Colonic mucosa (tissue), 4 donors: Measurements from ENCODE around the gene ROR2. TPM values are rescaled to one million over a fixed set of nuclear protein-coding genes. Genes with fewer than 3 reads are reported as not detected.

Experiments used
- DNase-seq: peaks from one replicate; pipeline ENCODE4 v3.0.0-alpha.2; 2020
- H3K27ac ChIP-seq: fragments of 200-600 bp; one replicate; pipeline ENCODE4 v1.8.0; 2021
- H3K27me3 ChIP-seq: fragments of 200-600 bp; one replicate; pipeline ENCODE4 v1.8.0; 2021
- H3K36me3 ChIP-seq: fragments of 200-600 bp; one replicate; pipeline ENCODE4 v1.8.0; 2021
- H3K4me1 ChIP-seq: fragments of 200-600 bp; one replicate; pipeline ENCODE4 v1.8.0; 2021; ENCODE audit warnings: mild to moderate bottlenecking
- H3K4me3 ChIP-seq: fragments of 200-600 bp; one replicate; pipeline ENCODE4 v1.8.0; 2021
- H3K9ac ChIP-seq, 2 donors: one replicate each; pipeline ENCODE4 v1.7.0; 2013; ENCODE audit warnings: control low read depth in 2 of 2, low read depth in 2 of 2, low read length in 2 of 2
- H3K9me3 ChIP-seq: fragments of 200-600 bp; one replicate; pipeline ENCODE4 v1.8.0; 2021
- CTCF ChIP-seq: fragments of 200-600 bp; IDR thresholded peaks from one replicate; pipeline ENCODE4 v1.8.0; 2022; ENCODE audit warnings: antibody characterized with exemption, mild to moderate bottlenecking
- intact Hi-C: fragments of 100-400 bp; cut with DNase I; formaldehyde crosslinking; loops from one replicate; pipeline ENCODE4 v1.14.1; 2022
- total RNA-seq, 2 donors: library from RNA; stranded (reverse); fragmentation: NEBNext Ultra II Directional in 1 of 2; extraction: Animal tissue kit (Norgen Biotek cat#: 25700) in 1 of 2; gene quantifications; one replicate each; pipeline ENCODE4 v1.2.1, GENCODE V29; 2021
- donor health status: healthy.
- donor health status: DM: no; HTN: no; CAD: no.
- donor health status: DM: no; HTN: no; CAD: no.

The ROR2 gene
- total RNA-seq, 2 donors from 2014 or later: 1.7 to 9.1 TPM

- intact Hi-C loops: no loop called here
- no peak for TF ChIP-seq CTCF
- Histone ChIP-seq H3K9me3 (no peaks in the 10 kb centered on the region), H3K4me3 (no peak overlapping the region), H3K4me1 (no peaks in the 10 kb centered on the region), H3K27ac (peak overlapping the region; percentile 20), H3K36me3 (no peaks in the 10 kb centered on the region), H3K27me3 (no peaks in the 10 kb centered on the region), H3K9ac (no peak overlapping the region)
- peak; percentile 70 for DNase-seq
Observed at GRCh38 chr9:91760906-91761305, 189.1 kb downstream of the ROR2 start.

- intact Hi-C loops: no loop called here
- TF ChIP-seq CTCF: peak; percentile 56
- no peaks in the 10 kb centered on the region for H3K36me3 ChIP-seq
- H3K27ac ChIP-seq: no peak overlapping the region
- H3K4me3 ChIP-seq: no peak overlapping the region
- no peaks in the 10 kb centered on the region for H3K9me3 ChIP-seq
- H3K27me3 ChIP-seq: no peaks in the 10 kb centered on the region
- peak; percentile 71 for DNase-seq
- no peak overlapping the region for H3K9ac ChIP-seq
- H3K4me1 ChIP-seq: no peaks in the 10 kb centered on the region
Observed at GRCh38 chr9:91758491-91758981, 191.5 kb downstream of the ROR2 start.

- no peak overlapping the region for H3K27ac ChIP-seq
- intact Hi-C loops: no loop called here
- no peak overlapping the region for H3K9ac ChIP-seq
- no peaks in the 10 kb centered on the region for H3K36me3 ChIP-seq
- H3K9me3 ChIP-seq: no peaks in the 10 kb centered on the region
- H3K4me3 ChIP-seq: no peak overlapping the region
- H3K4me1 ChIP-seq: no peaks in the 10 kb centered on the region
- TF ChIP-seq CTCF: no peak
- no peaks in the 10 kb centered on the region for H3K27me3 ChIP-seq
- DNase-seq: no peak
Observed at GRCh38 chr9:91757782-91758181, 192.2 kb downstream of the ROR2 start.

GRCh38 chr9:91756510-91756780 lies 193.6 kb downstream of the ROR2 start:
- Histone ChIP-seq H3K4me3 (no peak overlapping the region), H3K36me3 (no peaks in the 10 kb centered on the region), H3K4me1 (no peaks in the 10 kb centered on the region), H3K27ac (no peak overlapping the region), H3K9me3 (no peaks in the 10 kb centered on the region), H3K9ac (no peak overlapping the region), H3K27me3 (no peaks in the 10 kb centered on the region)
- no peak for TF ChIP-seq CTCF
- no peak for DNase-seq
- intact Hi-C loops: no loop called here

- TF ChIP-seq CTCF: no peak
- intact Hi-C loops: no loop called here
- Histone ChIP-seq H3K27ac (no peak overlapping the region), H3K4me1 (no peaks in the 10 kb centered on the region), H3K36me3 (no peaks in the 10 kb centered on the region), H3K9ac (no peak overlapping the region), H3K4me3 (no peak overlapping the region), H3K9me3 (no peaks in the 10 kb centered on the region), H3K27me3 (no peaks in the 10 kb centered on the region)
- no peak for DNase-seq
Observed at GRCh38 chr9:91755761-91756509, 194.1 kb downstream of the ROR2 start.
